ENCODE results near the gene ERN1. TPM values are rescaled to one million over a fixed set of nuclear protein-coding genes. Genes with fewer than 3 reads are reported as not detected.

The ERN1 gene
- total and polyA plus RNA-seq, 2 of the 13 experiments (the other 11 are each of a cell fraction or from before 2014, with no cell fraction given), result 6.0 to 12.7 TPM

GRCh38 chr17:64057701-64058263 lies 72.2 kb downstream of the ERN1 start (continued):
- TF ChIP-seq ZNF570 (CRISPR knock-in tag; IDR thresholded peaks at IDR 0.05; ENCODE audit: borderline replicate concordance) (no peak), FOXP4 (CRISPR knock-in tag; IDR thresholded peaks at IDR 0.05) (peak; percentile 29; the same call in 1 of the 2 replicates), RFXANK (CRISPR knock-in tag; IDR thresholded peaks at IDR 0.05) (peak; percentile 48; the same call in 1 of the 2 replicates), NR2F6 (IDR thresholded peaks at IDR 0.05) (no peak), NR2F6 (CRISPR knock-in tag; IDR thresholded peaks at IDR 0.05) (peak; percentile 14; the same call in 1 of the 2 replicates), PCBP2 (optimal IDR thresholded peaks at IDR 0.05; ENCODE audit: low read depth, low read length, poor library complexity, severe bottlenecking) (no peak), BCL6 (CRISPR knock-in tag; IDR thresholded peaks at IDR 0.05) (peak; percentile 38; the same call in 1 of the 2 replicates), SNAI1 (CRISPR knock-in tag; IDR thresholded peaks at IDR 0.05; ENCODE audit: borderline replicate concordance) (no peak), NFE2L2 (IDR thresholded peaks at IDR 0.05; ENCODE audit: low read length) (no peak), NFKBIZ (CRISPR knock-in tag; IDR thresholded peaks at IDR 0.05) (no peak), HIC2 (CRISPR knock-in tag; IDR thresholded peaks at IDR 0.05; ENCODE audit: low read depth) (no peak), ZNF10 (CRISPR knock-in tag; IDR thresholded peaks at IDR 0.05; ENCODE audit: borderline replicate concordance, low read depth) (no peak), ELK4 (CRISPR knock-in tag; IDR thresholded peaks at IDR 0.05; ENCODE audit: borderline replicate concordance) (no peak), MXD1 (CRISPR knock-in tag; IDR thresholded peaks at IDR 0.05) (no peak), FOXA3 (CRISPR knock-in tag; IDR thresholded peaks at IDR 0.05) (peak; percentile 71), PLSCR1 (CRISPR knock-in tag; IDR thresholded peaks at IDR 0.05; ENCODE audit: borderline replicate concordance) (no peak), CCDC6 (CRISPR knock-in tag; IDR thresholded peaks at IDR 0.05) (no peak), PAXIP1 (CRISPR knock-in tag; conservative IDR thresholded peaks at IDR 0.05) (peak; percentile 41), ZNF615 (CRISPR knock-in tag; IDR thresholded peaks at IDR 0.05; ENCODE audit: borderline replicate concordance) (no peak), MEIS2 (CRISPR knock-in tag; IDR thresholded peaks at IDR 0.05) (no peak)

Data from HepG2 (cell line).